Measurements from ENCODE around the gene ADCY9.

DNA sequence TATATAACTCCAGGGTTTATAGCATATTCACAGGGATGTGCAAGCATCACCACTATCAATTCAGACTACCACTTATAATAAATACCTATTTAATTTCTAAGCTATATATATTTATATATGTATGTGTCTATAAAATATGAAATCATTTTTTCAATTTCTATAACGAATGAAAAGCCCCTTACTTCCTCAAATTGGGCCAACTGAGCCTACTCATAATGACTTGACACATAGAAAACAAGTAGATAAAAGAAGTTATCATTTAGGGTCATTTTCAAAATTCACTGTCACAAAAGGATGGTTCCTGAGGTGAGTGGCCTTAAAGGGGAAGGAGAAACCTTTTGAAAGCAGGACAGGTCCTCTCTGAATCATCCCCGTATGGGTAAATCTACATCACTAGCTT, 114.1 kb downstream of the ADCY9 start:
- TF ChIP-seq, protein P1, sequence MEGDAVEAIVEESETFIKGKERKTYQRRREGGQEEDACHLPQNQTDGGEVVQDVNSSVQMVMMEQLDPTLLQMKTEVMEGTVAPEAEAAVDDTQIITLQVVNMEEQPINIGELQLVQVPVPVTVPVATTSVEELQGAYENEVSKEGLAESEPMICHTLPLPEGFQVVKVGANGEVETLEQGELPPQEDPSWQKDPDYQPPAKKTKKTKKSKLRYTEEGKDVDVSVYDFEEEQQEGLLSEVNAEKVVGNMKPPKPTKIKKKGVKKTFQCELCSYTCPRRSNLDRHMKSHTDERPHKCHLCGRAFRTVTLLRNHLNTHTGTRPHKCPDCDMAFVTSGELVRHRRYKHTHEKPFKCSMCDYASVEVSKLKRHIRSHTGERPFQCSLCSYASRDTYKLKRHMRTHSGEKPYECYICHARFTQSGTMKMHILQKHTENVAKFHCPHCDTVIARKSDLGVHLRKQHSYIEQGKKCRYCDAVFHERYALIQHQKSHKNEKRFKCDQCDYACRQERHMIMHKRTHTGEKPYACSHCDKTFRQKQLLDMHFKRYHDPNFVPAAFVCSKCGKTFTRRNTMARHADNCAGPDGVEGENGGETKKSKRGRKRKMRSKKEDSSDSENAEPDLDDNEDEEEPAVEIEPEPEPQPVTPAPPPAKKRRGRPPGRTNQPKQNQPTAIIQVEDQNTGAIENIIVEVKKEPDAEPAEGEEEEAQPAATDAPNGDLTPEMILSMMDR (IDR thresholded peaks at IDR 0.05; ENCODE audit: insufficient read depth, low read length): no peak
- TF ChIP-seq, protein P2, sequence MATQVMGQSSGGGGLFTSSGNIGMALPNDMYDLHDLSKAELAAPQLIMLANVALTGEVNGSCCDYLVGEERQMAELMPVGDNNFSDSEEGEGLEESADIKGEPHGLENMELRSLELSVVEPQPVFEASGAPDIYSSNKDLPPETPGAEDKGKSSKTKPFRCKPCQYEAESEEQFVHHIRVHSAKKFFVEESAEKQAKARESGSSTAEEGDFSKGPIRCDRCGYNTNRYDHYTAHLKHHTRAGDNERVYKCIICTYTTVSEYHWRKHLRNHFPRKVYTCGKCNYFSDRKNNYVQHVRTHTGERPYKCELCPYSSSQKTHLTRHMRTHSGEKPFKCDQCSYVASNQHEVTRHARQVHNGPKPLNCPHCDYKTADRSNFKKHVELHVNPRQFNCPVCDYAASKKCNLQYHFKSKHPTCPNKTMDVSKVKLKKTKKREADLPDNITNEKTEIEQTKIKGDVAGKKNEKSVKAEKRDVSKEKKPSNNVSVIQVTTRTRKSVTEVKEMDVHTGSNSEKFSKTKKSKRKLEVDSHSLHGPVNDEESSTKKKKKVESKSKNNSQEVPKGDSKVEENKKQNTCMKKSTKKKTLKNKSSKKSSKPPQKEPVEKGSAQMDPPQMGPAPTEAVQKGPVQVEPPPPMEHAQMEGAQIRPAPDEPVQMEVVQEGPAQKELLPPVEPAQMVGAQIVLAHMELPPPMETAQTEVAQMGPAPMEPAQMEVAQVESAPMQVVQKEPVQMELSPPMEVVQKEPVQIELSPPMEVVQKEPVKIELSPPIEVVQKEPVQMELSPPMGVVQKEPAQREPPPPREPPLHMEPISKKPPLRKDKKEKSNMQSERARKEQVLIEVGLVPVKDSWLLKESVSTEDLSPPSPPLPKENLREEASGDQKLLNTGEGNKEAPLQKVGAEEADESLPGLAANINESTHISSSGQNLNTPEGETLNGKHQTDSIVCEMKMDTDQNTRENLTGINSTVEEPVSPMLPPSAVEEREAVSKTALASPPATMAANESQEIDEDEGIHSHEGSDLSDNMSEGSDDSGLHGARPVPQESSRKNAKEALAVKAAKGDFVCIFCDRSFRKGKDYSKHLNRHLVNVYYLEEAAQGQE (IDR thresholded peaks at IDR 0.05; ENCODE audit: insufficient replicate concordance, low read depth): no peak
- TF ChIP-seq GABPA (IDR thresholded peaks at IDR 0.05; ENCODE audit: low read depth): no peak
- no peak for TF ChIP-seq POLR2AphosphoS5 (IDR thresholded peaks at IDR 0.05; ENCODE audit: low read depth)
